ENCODE results near the gene SENP8. TPM values are rescaled to one million over a fixed set of nuclear protein-coding genes. Genes with fewer than 3 reads are reported as not detected.

SENP8 gene
- total and polyA plus RNA-seq, 2 of the 13 experiments (the other 11 are each of a cell fraction or from before 2014, with no cell fraction given), result 2.7 to 3.0 TPM

DNA sequence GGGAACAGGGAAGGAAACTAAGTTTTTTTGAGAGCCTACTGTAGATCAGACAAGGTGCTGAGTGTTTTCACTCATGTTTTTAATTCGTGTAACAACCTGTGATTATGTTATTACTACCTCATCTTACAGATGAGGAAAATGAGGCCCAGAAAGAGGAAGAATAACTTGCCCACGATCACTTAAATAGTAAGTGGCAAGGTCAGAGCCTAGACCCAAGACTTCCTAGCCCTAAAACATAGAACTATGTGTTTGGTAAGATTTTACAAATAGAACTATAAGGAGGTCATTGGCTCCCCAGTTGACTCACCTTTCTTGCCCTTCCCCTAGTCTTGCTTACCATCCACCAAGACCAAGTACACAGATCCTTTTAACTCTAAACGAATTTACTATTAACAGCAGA, 13.7 kb downstream of the SENP8 start:
- no peak for TF ChIP-seq ZNF557 (CRISPR knock-in tag; IDR thresholded peaks at IDR 0.05)
- TF ChIP-seq, protein P1, sequence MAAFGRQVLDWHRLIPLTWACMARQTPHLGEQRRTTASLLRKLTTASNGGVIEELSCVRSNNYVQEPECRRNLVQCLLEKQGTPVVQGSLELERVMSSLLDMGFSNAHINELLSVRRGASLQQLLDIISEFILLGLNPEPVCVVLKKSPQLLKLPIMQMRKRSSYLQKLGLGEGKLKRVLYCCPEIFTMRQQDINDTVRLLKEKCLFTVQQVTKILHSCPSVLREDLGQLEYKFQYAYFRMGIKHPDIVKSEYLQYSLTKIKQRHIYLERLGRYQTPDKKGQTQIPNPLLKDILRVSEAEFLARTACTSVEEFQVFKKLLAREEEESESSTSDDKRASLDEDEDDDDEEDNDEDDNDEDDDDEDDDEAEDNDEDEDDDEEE (CRISPR knock-in tag; IDR thresholded peaks at IDR 0.05), result no peak
- no peak for TF ChIP-seq HES4 (CRISPR knock-in tag; IDR thresholded peaks at IDR 0.05; ENCODE audit: borderline replicate concordance)
- no peak for TF ChIP-seq ZNF777 (CRISPR knock-in tag; IDR thresholded peaks at IDR 0.05)
- TF ChIP-seq TMF1 (CRISPR knock-in tag; IDR thresholded peaks at IDR 0.05; ENCODE audit: low read depth), result no peak
- TF ChIP-seq NONO (IDR thresholded peaks at IDR 0.05), result no peak
- TF ChIP-seq NONO (CRISPR knock-in tag; conservative IDR thresholded peaks at IDR 0.05), result no peak
- TF ChIP-seq, protein P2, sequence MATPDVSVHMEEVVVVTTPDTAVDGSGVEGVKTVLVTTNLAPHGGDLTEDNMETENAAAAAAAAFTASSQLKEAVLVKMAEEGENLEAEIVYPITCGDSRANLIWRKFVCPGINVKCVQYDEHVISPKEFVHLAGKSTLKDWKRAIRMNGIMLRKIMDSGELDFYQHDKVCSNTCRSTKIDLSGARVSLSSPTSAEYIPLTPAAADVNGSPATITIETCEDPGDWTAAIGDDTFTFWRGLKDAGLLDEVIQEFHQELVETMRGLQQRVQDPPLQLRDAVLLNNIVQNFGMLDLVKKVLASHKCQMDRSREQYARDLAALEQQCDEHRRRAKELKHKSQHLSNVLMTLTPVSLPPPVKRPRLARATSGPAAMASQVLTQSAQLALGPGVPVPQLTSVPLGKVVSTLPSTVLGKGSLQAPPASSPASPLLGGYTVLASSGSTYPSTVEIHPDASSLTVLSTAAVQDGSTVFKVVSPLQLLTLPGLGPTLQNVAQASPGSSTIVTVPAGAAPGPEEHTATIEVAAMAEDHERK (CRISPR knock-in tag; IDR thresholded peaks at IDR 0.05; ENCODE audit: low read depth), result no peak
- TF ChIP-seq KMT2A (CRISPR knock-in tag; IDR thresholded peaks at IDR 0.05), result no peak
- no peak for TF ChIP-seq TARDBP (CRISPR knock-in tag; IDR thresholded peaks at IDR 0.05)
- no peak for TF ChIP-seq HMG20B (CRISPR knock-in tag; conservative IDR thresholded peaks at IDR 0.05)
- no peak for TF ChIP-seq HMGA1 (CRISPR knock-in tag; conservative IDR thresholded peaks at IDR 0.05)
- TF ChIP-seq SMARCE1 (IDR thresholded peaks at IDR 0.05; ENCODE audit: borderline replicate concordance), result no peak
- TF ChIP-seq DPF2 (CRISPR knock-in tag; IDR thresholded peaks at IDR 0.05; ENCODE audit: borderline replicate concordance, low read depth), result no peak
- TF ChIP-seq NAIF1 (CRISPR knock-in tag; IDR thresholded peaks at IDR 0.05; ENCODE audit: borderline replicate concordance), result no peak
- TF ChIP-seq, protein P3, sequence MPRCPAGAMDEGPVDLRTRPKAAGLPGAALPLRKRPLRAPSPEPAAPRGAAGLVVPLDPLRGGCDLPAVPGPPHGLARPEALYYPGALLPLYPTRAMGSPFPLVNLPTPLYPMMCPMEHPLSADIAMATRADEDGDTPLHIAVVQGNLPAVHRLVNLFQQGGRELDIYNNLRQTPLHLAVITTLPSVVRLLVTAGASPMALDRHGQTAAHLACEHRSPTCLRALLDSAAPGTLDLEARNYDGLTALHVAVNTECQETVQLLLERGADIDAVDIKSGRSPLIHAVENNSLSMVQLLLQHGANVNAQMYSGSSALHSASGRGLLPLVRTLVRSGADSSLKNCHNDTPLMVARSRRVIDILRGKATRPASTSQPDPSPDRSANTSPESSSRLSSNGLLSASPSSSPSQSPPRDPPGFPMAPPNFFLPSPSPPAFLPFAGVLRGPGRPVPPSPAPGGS (CRISPR knock-in tag; IDR thresholded peaks at IDR 0.05), result no peak
- H3K79me2 ChIP-seq (ENCODE audit: insufficient read depth, low read length), result no peaks in the 10 kb centered on the region
- intact Hi-C loops (cut with micrococcal nuclease; ENCODE audit: unreplicated experiment), result no loop called here
- H3K4me2 ChIP-seq (ENCODE audit: low read depth, low read length), result no peak overlapping the region
- peaks cover 16% of the 10 kb centered on the region; the same call in 1 of the 2 replicates for H3K4me1 ChIP-seq (ENCODE audit: insufficient read depth, low read length)
- POLR2A ChIA-PET, result no interaction called here
- no peaks in the 10 kb centered on the region for H4K20me1 ChIP-seq (ENCODE audit: insufficient read depth, low read length)
- in situ Hi-C loops (cut with HindIII; ENCODE audit: extremely low pct_ligation_motif_present, low pct_unique_long_range_greater_than_20kb), result no loop called here
- CTCF ChIA-PET (ENCODE audit: low intra/inter-chr PET ratio, low total read pairs), result no interaction called here
- FAIRE-seq (no peak), DNase-seq (ENCODE audit: low spot score) (no peak), ATAC-seq (no peak)
- no peaks in the 10 kb centered on the region for H3K27me3 ChIP-seq (ENCODE audit: control insufficient read depth in 1 of 2, insufficient read depth in 2 of 2, low read length in 2 of 2)
- H3K4me3 ChIP-seq (replicated peaks in 1 of 3; ENCODE audit: insufficient read depth in 1 of 3, low read depth in 2 of 3, low read length in 3 of 3), result no peak overlapping the region
- H3K36me3 ChIP-seq (replicated peaks in 1 of 2; ENCODE audit: control insufficient read depth in 1 of 2, insufficient read depth in 2 of 2, low read length in 2 of 2), result no peaks in the 10 kb centered on the region
- no TSS peak for BruUV-seq (replicated peaks)
- no peak overlapping the region for H3K9ac ChIP-seq (ENCODE audit: insufficient read depth, low read depth, low read length)
- H3K9me3 ChIP-seq (ENCODE audit: low read length), result no peaks in the 10 kb centered on the region
- 25% methylated on average over 3 of the region's 3 CpGs for WGBS (ENCODE audit: low lambda C conversion rate)
- no peak overlapping the region for H3K27ac ChIP-seq (ENCODE audit: extremely low read length, insufficient read depth, low read length)
- H2AFZ ChIP-seq (ENCODE audit: low read length), result no peak overlapping the region

All from HepG2 (cell line).